Tibial nerve (tissue), 4 donors: Measurements from ENCODE around the gene UGT1A8.

Experiments
- EP300 ChIP-seq, 2 donors: sonication (generic); formaldehyde crosslinking; IDR thresholded peaks; one replicate each; pipeline ENCODE4 v1.6.1; 2017; ENCODE audit warnings: antibody characterized with exemption in 2 of 2, mild to moderate bottlenecking in 1 of 2
- POLR2A ChIP-seq, 2 donors: fragments of 450-650 bp; IDR thresholded peaks; one replicate each; pipeline ENCODE4 v1.6.1; 2017; ENCODE audit warnings: antibody characterized with exemption in 2 of 2, mild to moderate bottlenecking in 2 of 2, moderate library complexity in 2 of 2
- TF ChIP-seq, protein P1 (sequence below), 5 experiments: fragments of 200-600 bp in 3 of 5; fragments of 450-650 bp in 2 of 5; sonication (generic) in 3 of 5; IDR thresholded peaks; one replicate each; pipeline ENCODE4 v1.5.1; 2016 to 2019; ENCODE audit warnings: antibody characterized with exemption in 5 of 5, mild to moderate bottlenecking in 3 of 5, moderate library complexity in 2 of 5

DNA sequence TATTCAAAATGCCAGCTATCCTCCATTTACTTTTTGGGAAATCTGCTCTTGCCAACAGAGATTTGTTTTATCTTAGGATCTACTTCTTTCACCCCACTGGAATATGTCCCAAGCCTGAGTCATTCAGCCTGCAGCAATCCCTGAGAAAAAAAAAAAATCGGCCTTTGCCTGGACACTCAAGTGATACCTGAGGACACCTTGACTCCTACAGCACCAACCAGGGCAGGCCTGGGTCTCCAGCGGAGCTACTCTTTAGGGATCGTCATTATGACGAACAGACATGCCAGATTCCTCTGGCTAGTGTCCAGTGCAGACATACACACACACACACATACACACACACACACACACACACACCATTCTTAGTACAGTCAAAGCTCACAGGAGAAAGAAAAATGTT, 73.0 kb downstream of the UGT1A8 start:
- TF ChIP-seq, protein P1, sequence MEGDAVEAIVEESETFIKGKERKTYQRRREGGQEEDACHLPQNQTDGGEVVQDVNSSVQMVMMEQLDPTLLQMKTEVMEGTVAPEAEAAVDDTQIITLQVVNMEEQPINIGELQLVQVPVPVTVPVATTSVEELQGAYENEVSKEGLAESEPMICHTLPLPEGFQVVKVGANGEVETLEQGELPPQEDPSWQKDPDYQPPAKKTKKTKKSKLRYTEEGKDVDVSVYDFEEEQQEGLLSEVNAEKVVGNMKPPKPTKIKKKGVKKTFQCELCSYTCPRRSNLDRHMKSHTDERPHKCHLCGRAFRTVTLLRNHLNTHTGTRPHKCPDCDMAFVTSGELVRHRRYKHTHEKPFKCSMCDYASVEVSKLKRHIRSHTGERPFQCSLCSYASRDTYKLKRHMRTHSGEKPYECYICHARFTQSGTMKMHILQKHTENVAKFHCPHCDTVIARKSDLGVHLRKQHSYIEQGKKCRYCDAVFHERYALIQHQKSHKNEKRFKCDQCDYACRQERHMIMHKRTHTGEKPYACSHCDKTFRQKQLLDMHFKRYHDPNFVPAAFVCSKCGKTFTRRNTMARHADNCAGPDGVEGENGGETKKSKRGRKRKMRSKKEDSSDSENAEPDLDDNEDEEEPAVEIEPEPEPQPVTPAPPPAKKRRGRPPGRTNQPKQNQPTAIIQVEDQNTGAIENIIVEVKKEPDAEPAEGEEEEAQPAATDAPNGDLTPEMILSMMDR (IDR thresholded peaks at IDR 0.05) = no peak
- TF ChIP-seq POLR2A (IDR thresholded peaks at IDR 0.05) (no peak), EP300 (IDR thresholded peaks at IDR 0.05) (no peak)
